Activated CD4-positive, alpha-beta T cell treated with anti-CD3 and anti-CD28 coated beads, Interleukin-2, Interleukin-4, amounts not matched to agents 100 ng/mL and 50 ng/mL, durations not matched to agents 16 hours and 8 hours (primary cell): ENCODE data around the gene RGSL1.

Experiments used
- DNase-seq: peaks from one replicate; pipeline ENCODE4 v3.0.0-alpha.2; 2020; ENCODE audit warnings: low spot score

RGSL1 gene

GRCh38 chr1:182450087-182450486 lies at the start of gene RGSL1:
TSS of gene RGSL1 (plus strand) at chr1:182450146. CDS start at chr1:182450166, 20 bp downstream.
- no peak for DNase-seq

GRCh38 chr1:182400567-182400966 lies 49.4 kb upstream of the RGSL1 start, which contains the start of gene TEDDM1:
TSS of gene TEDDM1 (minus strand) at chr1:182400667. CDS start at chr1:182400485, 182 bp downstream.
- no peak for DNase-seq

- DNase-seq: no peak
Measured at GRCh38 chr1:182404781-182405180, 45.2 kb upstream of the RGSL1 start.

GRCh38 chr1:182405578-182405977 lies 44.4 kb upstream of the RGSL1 start:
- DNase-seq: no peak

- no peak for DNase-seq
Measured at GRCh38 chr1:182406012-182406411, 43.9 kb upstream of the RGSL1 start.

GRCh38 chr1:182407724-182408123 lies 42.2 kb upstream of the RGSL1 start:
- no peak for DNase-seq

- DNase-seq: no peak
Measured at GRCh38 chr1:182408435-182409075, 41.4 kb upstream of the RGSL1 start.

GRCh38 chr1:182410138-182410537 lies 39.8 kb upstream of the RGSL1 start:
- no peak for DNase-seq

- DNase-seq: no peak
Measured at GRCh38 chr1:182410620-182411273, 39.2 kb upstream of the RGSL1 start.

GRCh38 chr1:182413486-182413885 lies 36.5 kb upstream of the RGSL1 start:
- no peak for DNase-seq

GRCh38 chr1:182413969-182414368 lies 36.0 kb upstream of the RGSL1 start:
- DNase-seq: no peak

GRCh38 chr1:182415789-182416188 lies 34.2 kb upstream of the RGSL1 start:
- peak; percentile 23 for DNase-seq

GRCh38 chr1:182426442-182427430 lies 23.2 kb upstream of the RGSL1 start:
- peak; percentile 9 for DNase-seq

GRCh38 chr1:182428043-182428442 lies 21.9 kb upstream of the RGSL1 start:
- DNase-seq: peak; percentile 7

- peak; percentile 65 for DNase-seq
Measured at GRCh38 chr1:182430263-182431068, 19.5 kb upstream of the RGSL1 start.

- DNase-seq: no peak
Measured at GRCh38 chr1:182431278-182431677, 18.7 kb upstream of the RGSL1 start.

GRCh38 chr1:182433580-182433979 lies 16.4 kb upstream of the RGSL1 start:
- no peak for DNase-seq

- DNase-seq: no peak
Measured at GRCh38 chr1:182438326-182438725, 11.6 kb upstream of the RGSL1 start.

- DNase-seq: no peak
Measured at GRCh38 chr1:182441719-182442118, 8.2 kb upstream of the RGSL1 start.

GRCh38 chr1:182442333-182442732 lies 7.6 kb upstream of the RGSL1 start:
- DNase-seq: no peak

- DNase-seq: no peak
Measured at GRCh38 chr1:182444497-182444896, 5.4 kb upstream of the RGSL1 start.
